ENCODE results near the gene PDC. TPM values are rescaled to one million over a fixed set of nuclear protein-coding genes. Genes with fewer than 3 reads are reported as not detected.

Gene PDC
- polyA plus RNA-seq, 1 donor (not counting 4 experiments of a cell fraction or from before 2014, with no cell fraction given) = not detected

GRCh38 chr1:186502087-186502486 lies 41.2 kb upstream of the PDC start:
- Histone ChIP-seq H3K9ac (ENCODE audit: control insufficient read depth, extremely low read depth, insufficient read depth, low read length) (no peak overlapping the region), H3K4me1 (ENCODE audit: control insufficient read depth, extremely low read depth, insufficient read depth, low read length) (peaks cover 29% of the 10 kb centered on the region), H3K79me2 (ENCODE audit: control insufficient read depth, insufficient read depth, low read length) (no peaks in the 10 kb centered on the region), H3K27ac (ENCODE audit: control insufficient read depth, insufficient read depth, low read length) (no peak overlapping the region), H3K4me2 (ENCODE audit: control insufficient read depth, extremely low read depth, insufficient read depth, low read depth, low read length) (no peak overlapping the region), H3K9me3 (ENCODE audit: control insufficient read depth, low read depth, low read length) (no peaks in the 10 kb centered on the region), H2AFZ (ENCODE audit: control insufficient read depth, low read length) (no peak overlapping the region), H3K36me3 (ENCODE audit: control insufficient read depth in 2 of 2, extremely low read depth in 1 of 2, insufficient read depth in 2 of 2, low read length in 2 of 2) (no peaks in the 10 kb centered on the region), H4K20me1 (ENCODE audit: control insufficient read depth, extremely low read depth, insufficient read depth, low read length) (no peaks in the 10 kb centered on the region), H3K4me3 (ENCODE audit: control insufficient read depth in 2 of 3, extremely low read depth in 1 of 3, insufficient read depth in 2 of 3, low read depth in 1 of 3, low read length in 3 of 3) (no peak overlapping the region), H3K27me3 (ENCODE audit: control insufficient read depth, extremely low read depth, insufficient read depth, low read length) (no peaks in the 10 kb centered on the region), H3K9me1 (ENCODE audit: control insufficient read depth, extremely low read depth, insufficient read depth, low read length) (no peaks in the 10 kb centered on the region)
- dilution Hi-C loops (cut with MboI; ENCODE audit: extremely low pct_ligation_motif_present, low sequenced_read_pairs) = no loop called here
- no peak for TF ChIP-seq EZH2 (IDR thresholded peaks at IDR 0.05; ENCODE audit: low read length)
- TF ChIP-seq, protein P1, sequence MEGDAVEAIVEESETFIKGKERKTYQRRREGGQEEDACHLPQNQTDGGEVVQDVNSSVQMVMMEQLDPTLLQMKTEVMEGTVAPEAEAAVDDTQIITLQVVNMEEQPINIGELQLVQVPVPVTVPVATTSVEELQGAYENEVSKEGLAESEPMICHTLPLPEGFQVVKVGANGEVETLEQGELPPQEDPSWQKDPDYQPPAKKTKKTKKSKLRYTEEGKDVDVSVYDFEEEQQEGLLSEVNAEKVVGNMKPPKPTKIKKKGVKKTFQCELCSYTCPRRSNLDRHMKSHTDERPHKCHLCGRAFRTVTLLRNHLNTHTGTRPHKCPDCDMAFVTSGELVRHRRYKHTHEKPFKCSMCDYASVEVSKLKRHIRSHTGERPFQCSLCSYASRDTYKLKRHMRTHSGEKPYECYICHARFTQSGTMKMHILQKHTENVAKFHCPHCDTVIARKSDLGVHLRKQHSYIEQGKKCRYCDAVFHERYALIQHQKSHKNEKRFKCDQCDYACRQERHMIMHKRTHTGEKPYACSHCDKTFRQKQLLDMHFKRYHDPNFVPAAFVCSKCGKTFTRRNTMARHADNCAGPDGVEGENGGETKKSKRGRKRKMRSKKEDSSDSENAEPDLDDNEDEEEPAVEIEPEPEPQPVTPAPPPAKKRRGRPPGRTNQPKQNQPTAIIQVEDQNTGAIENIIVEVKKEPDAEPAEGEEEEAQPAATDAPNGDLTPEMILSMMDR (optimal IDR thresholded peaks at IDR 0.05 in 1 of 3, IDR thresholded peaks at IDR 0.05 in 1 of 3, conservative IDR thresholded peaks at IDR 0.05 in 1 of 3; ENCODE audit: extremely low read depth in 1 of 3, insufficient read depth in 2 of 3, low read length in 3 of 3) = no peak
- DNase-seq (ENCODE audit: low read depth, low spot score) (no peak), FAIRE-seq (no peak)

DNA sequence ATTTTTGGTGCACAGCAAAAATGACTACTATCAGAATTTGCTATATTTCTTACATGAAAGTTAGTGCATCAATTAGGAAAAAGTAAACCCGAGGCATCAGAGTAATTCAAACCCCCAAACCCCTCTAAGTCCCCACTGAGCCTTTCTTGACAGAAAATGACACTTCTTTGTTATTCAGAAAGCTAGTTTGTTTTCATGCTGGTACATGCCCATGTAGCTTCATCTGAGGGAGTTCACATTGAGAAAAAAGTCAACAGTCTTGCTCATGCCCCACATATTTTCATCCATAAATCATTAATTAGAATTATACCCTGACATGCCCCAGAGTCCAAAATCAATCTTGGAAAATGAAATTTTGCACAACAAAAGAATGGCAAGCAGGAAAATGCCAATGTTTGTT lies 39.9 kb upstream of the PDC start:
- Histone ChIP-seq H3K4me2 (ENCODE audit: control insufficient read depth, extremely low read depth, insufficient read depth, low read depth, low read length) (no peak overlapping the region), H3K9me3 (ENCODE audit: control insufficient read depth, low read depth, low read length) (no peaks in the 10 kb centered on the region), H3K4me1 (ENCODE audit: control insufficient read depth, extremely low read depth, insufficient read depth, low read length) (peaks cover 29% of the 10 kb centered on the region), H3K4me3 (ENCODE audit: control insufficient read depth in 2 of 3, extremely low read depth in 1 of 3, insufficient read depth in 2 of 3, low read depth in 1 of 3, low read length in 3 of 3) (no peak overlapping the region), H4K20me1 (ENCODE audit: control insufficient read depth, extremely low read depth, insufficient read depth, low read length) (no peaks in the 10 kb centered on the region), H3K79me2 (ENCODE audit: control insufficient read depth, insufficient read depth, low read length) (no peaks in the 10 kb centered on the region), H2AFZ (ENCODE audit: control insufficient read depth, low read length) (no peak overlapping the region), H3K9ac (ENCODE audit: control insufficient read depth, extremely low read depth, insufficient read depth, low read length) (no peak overlapping the region), H3K27me3 (ENCODE audit: control insufficient read depth, extremely low read depth, insufficient read depth, low read length) (no peaks in the 10 kb centered on the region), H3K27ac (ENCODE audit: control insufficient read depth, insufficient read depth, low read length) (no peak overlapping the region), H3K36me3 (ENCODE audit: control insufficient read depth in 2 of 2, extremely low read depth in 1 of 2, insufficient read depth in 2 of 2, low read length in 2 of 2) (no peaks in the 10 kb centered on the region), H3K9me1 (ENCODE audit: control insufficient read depth, extremely low read depth, insufficient read depth, low read length) (no peaks in the 10 kb centered on the region)
- FAIRE-seq = peak; percentile 26
- dilution Hi-C loops (cut with MboI; ENCODE audit: extremely low pct_ligation_motif_present, low sequenced_read_pairs) = no loop called here
- DNase-seq (ENCODE audit: low read depth, low spot score) = no peak
- no peak for TF ChIP-seq EZH2 (IDR thresholded peaks at IDR 0.05; ENCODE audit: low read length)
- TF ChIP-seq, protein P1 (optimal IDR thresholded peaks at IDR 0.05 in 1 of 3, IDR thresholded peaks at IDR 0.05 in 1 of 3, conservative IDR thresholded peaks at IDR 0.05 in 1 of 3; ENCODE audit: extremely low read depth in 1 of 3, insufficient read depth in 2 of 3, low read length in 3 of 3) = no peak

Data from keratinocyte (primary cell).